K562 (cell line): Measurements from ENCODE around the gene SKIL.

Source experiments
- BRD4 ChIP-seq: fragments of 200-600 bp; sonication (generic); IDR thresholded peaks from 2 replicates; pipeline ENCODE4 v1.6.1; 2017; ENCODE audit warnings: inconsistent platforms
- POLR2A ChIP-seq: fragments of 450-650 bp; conservative IDR thresholded peaks from 2 replicates; pipeline ENCODE4 v1.6.1; 2016
- REST ChIP-seq, 2 experiments: fragments of 450-650 bp; formaldehyde crosslinking in 1 of 2; IDR thresholded peaks; 2 replicates each; pipeline versions ENCODE4 v1.4.0 to v1.6.1; 2014 to 2020; ENCODE audit warnings: mild to moderate bottlenecking in 2 of 2, borderline replicate concordance in 1 of 2, low read depth in 1 of 2
- TAF1 ChIP-seq: IDR thresholded peaks from 2 replicates; pipeline ENCODE4 v1.6.1; 2011; ENCODE audit warnings: mild to moderate bottlenecking, low read length, moderate library complexity; ENCODE audit not compliant: insufficient read depth, control insufficient read depth, severe bottlenecking; ENCODE audit errors: extremely low read depth
- TFE3 ChIP-seq: fragments of 450-650 bp; formaldehyde crosslinking; IDR thresholded peaks from 2 replicates; pipeline ENCODE4 v1.4.0; 2020; ENCODE audit warnings: mild to moderate bottlenecking, mixed read lengths

- TF ChIP-seq TAF1, result no peak
- TF ChIP-seq BRD4, result no peak
- no peak for TF ChIP-seq POLR2A
- no peak for TF ChIP-seq TFE3 (CRISPR knock-in tag)
- no peak for TF ChIP-seq REST (IDR thresholded peaks at IDR 0.05; ENCODE audit: borderline replicate concordance)
- TF ChIP-seq REST (CRISPR knock-in tag; IDR thresholded peaks at IDR 0.05; ENCODE audit: low read depth), result no peak
Measured at GRCh38 chr3:170309046-170309445, 48.5 kb upstream of the SKIL start.
